GM18520 (cell line): ENCODE measurements around the gene UBE2D1.
A peak's percentile ranks its signal among the peaks of the same experiment; 100 is the strongest.
"Not testable (repeated sequence)": the region's sequence is repeated elsewhere in the genome, so short reads cannot be mapped to it uniquely, and the experiment has no call there.

ENCODE experiments used
- ATAC-seq: cut with Tn5 transposase; IDR thresholded peaks from one replicate; pipeline ENCODE4 v1.9.1; 2021; ENCODE audit not compliant: unreplicated experiment

UBE2D1 gene

GRCh38 chr10:58373442-58373827, 38.6 kb downstream of the UBE2D1 start:
- ATAC-seq = no peak

GRCh38 chr10:58382489-58382995, 47.7 kb downstream of the UBE2D1 start:
- no peak for ATAC-seq

- peak; percentile 75 for ATAC-seq
Observed at GRCh38 chr10:58384095-58384494, 49.3 kb downstream of the UBE2D1 start.

- no peak for ATAC-seq
Observed at GRCh38 chr10:58384544-58384998, 49.8 kb downstream of the UBE2D1 start.

- ATAC-seq = peak; percentile 78
Observed at GRCh38 chr10:58384999-58385783, 50.4 kb downstream of the UBE2D1 start, which contains the start of gene TFAM. TFAM (plus strand) TSS chr10:58385410; CDS start chr10:58385548, 138 bp downstream.

- ATAC-seq = no peak
Observed at GRCh38 chr10:58385784-58386112, 50.9 kb downstream of the UBE2D1 start.

GRCh38 chr10:58389024-58389423, 54.2 kb downstream of the UBE2D1 start:
- no peak for ATAC-seq

GRCh38 chr10:58393317-58393716, 58.5 kb downstream of the UBE2D1 start:
- no peak for ATAC-seq

GRCh38 chr10:58394471-58394870, 59.7 kb downstream of the UBE2D1 start:
- no peak for ATAC-seq

GRCh38 chr10:58396057-58396456, 61.3 kb downstream of the UBE2D1 start:
- ATAC-seq = no peak

- no peak for ATAC-seq
Observed at GRCh38 chr10:58397830-58398229, 63.0 kb downstream of the UBE2D1 start.

GRCh38 chr10:58399410-58399809, 64.6 kb downstream of the UBE2D1 start:
- no peak for ATAC-seq

- ATAC-seq = no peak
Observed at GRCh38 chr10:58400609-58401008, 65.8 kb downstream of the UBE2D1 start.

GRCh38 chr10:58404001-58404400, 69.2 kb downstream of the UBE2D1 start:
- no peak for ATAC-seq

GRCh38 chr10:58409956-58410610, 75.3 kb downstream of the UBE2D1 start:
- ATAC-seq = no peak

- ATAC-seq = no peak
Observed at GRCh38 chr10:58412502-58412961, 77.7 kb downstream of the UBE2D1 start.

GRCh38 chr10:58414270-58415041, 79.7 kb downstream of the UBE2D1 start:
- no peak for ATAC-seq

GRCh38 chr10:58415757-58416156, 81.0 kb downstream of the UBE2D1 start:
- ATAC-seq = no peak

GRCh38 chr10:58417902-58418301, 83.1 kb downstream of the UBE2D1 start:
- not testable (repeated sequence) for ATAC-seq
